WTC11 (cell line): ENCODE measurements around the gene CSNK1E.

Experiments
- FOXP1 ChIP-seq: sonication (generic); formaldehyde crosslinking; IDR thresholded peaks from 2 replicates; pipeline ENCODE4 v1.8.0; 2022; ENCODE audit warnings: missing genetic modification reagents, mild to moderate bottlenecking, moderate library complexity, borderline replicate concordance
- NFATC4 ChIP-seq: fragments of 250-450 bp; sonication (Bioruptor Pico); IDR thresholded peaks from 2 replicates; pipeline ENCODE4 v1.9.0; 2021; ENCODE audit warnings: mild to moderate bottlenecking
- NR2C2 ChIP-seq: sonication (generic); formaldehyde crosslinking; IDR thresholded peaks from 2 replicates; pipeline ENCODE4 v1.8.0; 2022; ENCODE audit warnings: mild to moderate bottlenecking, missing genetic modification reagents
- SP1 ChIP-seq: sonication (generic); formaldehyde crosslinking; conservative IDR thresholded peaks from 2 replicates; pipeline ENCODE4 v1.8.1; 2022; ENCODE audit warnings: missing genetic modification reagents
- TCF7 ChIP-seq: sonication (generic); formaldehyde crosslinking; IDR thresholded peaks from 2 replicates; pipeline ENCODE4 v1.8.0; 2022; ENCODE audit warnings: mild to moderate bottlenecking, low read depth, missing genetic modification reagents, moderate library complexity
- ZNF121 ChIP-seq: sonication (generic); formaldehyde crosslinking; IDR thresholded peaks from 2 replicates; pipeline ENCODE4 v1.8.0; 2023; ENCODE audit warnings: missing genetic modification reagents
- ZNF396 ChIP-seq: fragments of 250-450 bp; sonication (Bioruptor Pico); IDR thresholded peaks from 2 replicates; pipeline ENCODE4 v1.8.0; 2021; ENCODE audit warnings: mild to moderate bottlenecking, moderate library complexity, borderline replicate concordance
- TF ChIP-seq, protein P1 (sequence below): fragments of 250-450 bp; sonication (Bioruptor Pico); IDR thresholded peaks from 2 replicates; pipeline ENCODE4 v2.1.2; 2022; ENCODE audit warnings: mild to moderate bottlenecking, moderate library complexity
- TF ChIP-seq, protein P2 (sequence below): fragments of 200-600 bp; IDR thresholded peaks from 2 replicates; pipeline ENCODE4 v1.8.0; 2022; ENCODE audit warnings: antibody characterized with exemption
- TF ChIP-seq, protein P3 (sequence below): sonication (generic); formaldehyde crosslinking; IDR thresholded peaks from 2 replicates; pipeline ENCODE4 v1.8.1; 2022; ENCODE audit warnings: low read depth, missing genetic modification reagents, borderline replicate concordance
- TF ChIP-seq, protein P4 (sequence below): sonication (generic); formaldehyde crosslinking; conservative IDR thresholded peaks from 2 replicates; pipeline ENCODE4 v1.8.1; 2022; ENCODE audit warnings: mild to moderate bottlenecking, missing genetic modification reagents
- TF ChIP-seq, protein P5 (sequence below): sonication (generic); formaldehyde crosslinking; IDR thresholded peaks from 2 replicates; pipeline ENCODE4 v1.8.0; 2022; ENCODE audit warnings: mild to moderate bottlenecking, missing genetic modification reagents
- TF ChIP-seq, protein P6 (sequence below): sonication (generic); formaldehyde crosslinking; IDR thresholded peaks from 2 replicates; pipeline ENCODE4 v1.8.0; 2023; ENCODE audit warnings: missing genetic modification reagents, mild to moderate bottlenecking, borderline replicate concordance

DNA sequence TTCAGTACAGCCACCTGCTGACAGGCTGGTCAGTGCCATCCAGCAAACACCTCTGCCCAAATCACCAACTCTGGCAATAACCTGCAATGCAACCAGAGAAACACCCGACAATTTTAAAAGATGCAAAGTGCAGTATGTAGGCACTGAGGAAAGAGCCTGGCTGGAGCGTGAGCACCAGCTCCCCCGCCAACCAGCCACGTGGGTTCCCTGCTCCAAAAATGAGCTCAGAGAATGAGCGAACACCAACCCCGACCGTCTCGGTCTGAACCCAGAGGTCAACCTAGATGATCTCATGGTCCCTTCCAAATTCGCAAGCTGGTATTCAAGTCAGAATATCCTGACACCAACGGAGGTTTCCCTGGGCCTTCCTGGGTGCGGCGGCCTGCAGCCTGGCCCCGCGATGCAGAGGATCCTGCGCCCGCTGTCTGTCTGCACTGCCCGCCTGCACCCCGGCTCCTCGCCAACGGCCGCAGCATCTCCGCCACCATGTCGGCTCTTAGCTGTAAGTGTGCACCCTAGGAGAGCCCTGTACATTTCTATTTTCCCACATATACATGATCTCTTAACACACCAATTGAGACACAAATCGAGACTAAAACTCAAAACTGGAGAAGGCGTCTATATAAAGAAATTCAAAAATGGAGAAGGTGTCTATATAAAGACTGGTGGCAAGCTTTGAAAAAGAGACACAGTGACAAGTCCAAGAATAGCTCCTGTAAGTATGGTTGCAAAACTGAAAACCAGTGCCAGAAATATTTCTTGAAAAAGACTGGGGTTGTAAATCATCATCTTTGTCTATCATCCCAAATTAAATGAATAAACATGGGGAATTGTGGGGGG, 67.2 kb downstream of the CSNK1E start:
- TF ChIP-seq, protein P1, sequence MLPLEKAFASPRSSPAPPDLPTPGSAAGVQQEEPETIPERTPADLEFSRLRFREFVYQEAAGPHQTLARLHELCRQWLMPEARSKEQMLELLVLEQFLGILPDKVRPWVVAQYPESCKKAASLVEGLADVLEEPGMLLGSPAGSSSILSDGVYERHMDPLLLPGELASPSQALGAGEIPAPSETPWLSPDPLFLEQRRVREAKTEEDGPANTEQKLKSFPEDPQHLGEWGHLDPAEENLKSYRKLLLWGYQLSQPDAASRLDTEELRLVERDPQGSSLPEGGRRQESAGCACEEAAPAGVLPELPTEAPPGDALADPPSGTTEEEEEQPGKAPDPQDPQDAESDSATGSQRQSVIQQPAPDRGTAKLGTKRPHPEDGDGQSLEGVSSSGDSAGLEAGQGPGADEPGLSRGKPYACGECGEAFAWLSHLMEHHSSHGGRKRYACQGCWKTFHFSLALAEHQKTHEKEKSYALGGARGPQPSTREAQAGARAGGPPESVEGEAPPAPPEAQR (CRISPR knock-in tag), result no peak
- TF ChIP-seq, protein P2, sequence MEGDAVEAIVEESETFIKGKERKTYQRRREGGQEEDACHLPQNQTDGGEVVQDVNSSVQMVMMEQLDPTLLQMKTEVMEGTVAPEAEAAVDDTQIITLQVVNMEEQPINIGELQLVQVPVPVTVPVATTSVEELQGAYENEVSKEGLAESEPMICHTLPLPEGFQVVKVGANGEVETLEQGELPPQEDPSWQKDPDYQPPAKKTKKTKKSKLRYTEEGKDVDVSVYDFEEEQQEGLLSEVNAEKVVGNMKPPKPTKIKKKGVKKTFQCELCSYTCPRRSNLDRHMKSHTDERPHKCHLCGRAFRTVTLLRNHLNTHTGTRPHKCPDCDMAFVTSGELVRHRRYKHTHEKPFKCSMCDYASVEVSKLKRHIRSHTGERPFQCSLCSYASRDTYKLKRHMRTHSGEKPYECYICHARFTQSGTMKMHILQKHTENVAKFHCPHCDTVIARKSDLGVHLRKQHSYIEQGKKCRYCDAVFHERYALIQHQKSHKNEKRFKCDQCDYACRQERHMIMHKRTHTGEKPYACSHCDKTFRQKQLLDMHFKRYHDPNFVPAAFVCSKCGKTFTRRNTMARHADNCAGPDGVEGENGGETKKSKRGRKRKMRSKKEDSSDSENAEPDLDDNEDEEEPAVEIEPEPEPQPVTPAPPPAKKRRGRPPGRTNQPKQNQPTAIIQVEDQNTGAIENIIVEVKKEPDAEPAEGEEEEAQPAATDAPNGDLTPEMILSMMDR, result no peak
- no peak for TF ChIP-seq SP1 (CRISPR knock-in tag)
- TF ChIP-seq TCF7 (CRISPR knock-in tag), result no peak
- TF ChIP-seq, protein P3, sequence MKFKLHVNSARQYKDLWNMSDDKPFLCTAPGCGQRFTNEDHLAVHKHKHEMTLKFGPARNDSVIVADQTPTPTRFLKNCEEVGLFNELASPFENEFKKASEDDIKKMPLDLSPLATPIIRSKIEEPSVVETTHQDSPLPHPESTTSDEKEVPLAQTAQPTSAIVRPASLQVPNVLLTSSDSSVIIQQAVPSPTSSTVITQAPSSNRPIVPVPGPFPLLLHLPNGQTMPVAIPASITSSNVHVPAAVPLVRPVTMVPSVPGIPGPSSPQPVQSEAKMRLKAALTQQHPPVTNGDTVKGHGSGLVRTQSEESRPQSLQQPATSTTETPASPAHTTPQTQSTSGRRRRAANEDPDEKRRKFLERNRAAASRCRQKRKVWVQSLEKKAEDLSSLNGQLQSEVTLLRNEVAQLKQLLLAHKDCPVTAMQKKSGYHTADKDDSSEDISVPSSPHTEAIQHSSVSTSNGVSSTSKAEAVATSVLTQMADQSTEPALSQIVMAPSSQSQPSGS (CRISPR knock-in tag), result no peak
- no peak for TF ChIP-seq NFATC4 (CRISPR knock-in tag)
- TF ChIP-seq ZNF396, result no peak
- no peak for TF ChIP-seq FOXP1 (CRISPR knock-in tag)
- TF ChIP-seq, protein P4, sequence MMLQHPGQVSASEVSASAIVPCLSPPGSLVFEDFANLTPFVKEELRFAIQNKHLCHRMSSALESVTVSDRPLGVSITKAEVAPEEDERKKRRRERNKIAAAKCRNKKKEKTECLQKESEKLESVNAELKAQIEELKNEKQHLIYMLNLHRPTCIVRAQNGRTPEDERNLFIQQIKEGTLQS (CRISPR knock-in tag), result no peak
- no peak for TF ChIP-seq NR2C2 (CRISPR knock-in tag)
- TF ChIP-seq ZNF121 (CRISPR knock-in tag), result no peak
- TF ChIP-seq, protein P5, sequence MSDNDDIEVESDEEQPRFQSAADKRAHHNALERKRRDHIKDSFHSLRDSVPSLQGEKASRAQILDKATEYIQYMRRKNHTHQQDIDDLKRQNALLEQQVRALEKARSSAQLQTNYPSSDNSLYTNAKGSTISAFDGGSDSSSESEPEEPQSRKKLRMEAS, result no peak
- TF ChIP-seq, protein P6, sequence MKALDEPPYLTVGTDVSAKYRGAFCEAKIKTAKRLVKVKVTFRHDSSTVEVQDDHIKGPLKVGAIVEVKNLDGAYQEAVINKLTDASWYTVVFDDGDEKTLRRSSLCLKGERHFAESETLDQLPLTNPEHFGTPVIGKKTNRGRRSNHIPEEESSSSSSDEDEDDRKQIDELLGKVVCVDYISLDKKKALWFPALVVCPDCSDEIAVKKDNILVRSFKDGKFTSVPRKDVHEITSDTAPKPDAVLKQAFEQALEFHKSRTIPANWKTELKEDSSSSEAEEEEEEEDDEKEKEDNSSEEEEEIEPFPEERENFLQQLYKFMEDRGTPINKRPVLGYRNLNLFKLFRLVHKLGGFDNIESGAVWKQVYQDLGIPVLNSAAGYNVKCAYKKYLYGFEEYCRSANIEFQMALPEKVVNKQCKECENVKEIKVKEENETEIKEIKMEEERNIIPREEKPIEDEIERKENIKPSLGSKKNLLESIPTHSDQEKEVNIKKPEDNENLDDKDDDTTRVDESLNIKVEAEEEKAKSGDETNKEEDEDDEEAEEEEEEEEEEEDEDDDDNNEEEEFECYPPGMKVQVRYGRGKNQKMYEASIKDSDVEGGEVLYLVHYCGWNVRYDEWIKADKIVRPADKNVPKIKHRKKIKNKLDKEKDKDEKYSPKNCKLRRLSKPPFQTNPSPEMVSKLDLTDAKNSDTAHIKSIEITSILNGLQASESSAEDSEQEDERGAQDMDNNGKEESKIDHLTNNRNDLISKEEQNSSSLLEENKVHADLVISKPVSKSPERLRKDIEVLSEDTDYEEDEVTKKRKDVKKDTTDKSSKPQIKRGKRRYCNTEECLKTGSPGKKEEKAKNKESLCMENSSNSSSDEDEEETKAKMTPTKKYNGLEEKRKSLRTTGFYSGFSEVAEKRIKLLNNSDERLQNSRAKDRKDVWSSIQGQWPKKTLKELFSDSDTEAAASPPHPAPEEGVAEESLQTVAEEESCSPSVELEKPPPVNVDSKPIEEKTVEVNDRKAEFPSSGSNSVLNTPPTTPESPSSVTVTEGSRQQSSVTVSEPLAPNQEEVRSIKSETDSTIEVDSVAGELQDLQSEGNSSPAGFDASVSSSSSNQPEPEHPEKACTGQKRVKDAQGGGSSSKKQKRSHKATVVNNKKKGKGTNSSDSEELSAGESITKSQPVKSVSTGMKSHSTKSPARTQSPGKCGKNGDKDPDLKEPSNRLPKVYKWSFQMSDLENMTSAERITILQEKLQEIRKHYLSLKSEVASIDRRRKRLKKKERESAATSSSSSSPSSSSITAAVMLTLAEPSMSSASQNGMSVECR (CRISPR knock-in tag), result no peak
